ENCODE results near the gene PRMT6.

DNA sequence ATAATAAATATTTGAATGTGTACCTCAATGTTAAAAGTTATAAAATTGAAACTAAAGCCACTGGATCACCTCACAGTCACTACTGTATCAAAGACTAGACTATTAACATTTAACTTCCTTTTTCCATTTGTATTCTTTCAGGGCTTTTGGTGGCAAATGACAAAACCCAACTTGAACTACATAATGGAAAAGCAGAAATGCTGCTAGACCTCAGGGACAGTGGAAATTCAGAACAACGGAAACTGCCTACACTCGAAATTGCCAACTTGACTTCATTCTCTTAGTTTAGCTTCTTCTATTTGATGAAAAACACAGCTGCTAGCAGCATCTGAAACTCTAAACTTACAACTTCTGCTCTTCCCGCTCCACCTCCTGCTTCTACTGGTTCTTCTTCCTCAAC, 49.4 kb downstream of the PRMT6 start:
- TF ChIP-seq, protein P1, sequence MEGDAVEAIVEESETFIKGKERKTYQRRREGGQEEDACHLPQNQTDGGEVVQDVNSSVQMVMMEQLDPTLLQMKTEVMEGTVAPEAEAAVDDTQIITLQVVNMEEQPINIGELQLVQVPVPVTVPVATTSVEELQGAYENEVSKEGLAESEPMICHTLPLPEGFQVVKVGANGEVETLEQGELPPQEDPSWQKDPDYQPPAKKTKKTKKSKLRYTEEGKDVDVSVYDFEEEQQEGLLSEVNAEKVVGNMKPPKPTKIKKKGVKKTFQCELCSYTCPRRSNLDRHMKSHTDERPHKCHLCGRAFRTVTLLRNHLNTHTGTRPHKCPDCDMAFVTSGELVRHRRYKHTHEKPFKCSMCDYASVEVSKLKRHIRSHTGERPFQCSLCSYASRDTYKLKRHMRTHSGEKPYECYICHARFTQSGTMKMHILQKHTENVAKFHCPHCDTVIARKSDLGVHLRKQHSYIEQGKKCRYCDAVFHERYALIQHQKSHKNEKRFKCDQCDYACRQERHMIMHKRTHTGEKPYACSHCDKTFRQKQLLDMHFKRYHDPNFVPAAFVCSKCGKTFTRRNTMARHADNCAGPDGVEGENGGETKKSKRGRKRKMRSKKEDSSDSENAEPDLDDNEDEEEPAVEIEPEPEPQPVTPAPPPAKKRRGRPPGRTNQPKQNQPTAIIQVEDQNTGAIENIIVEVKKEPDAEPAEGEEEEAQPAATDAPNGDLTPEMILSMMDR (IDR thresholded peaks at IDR 0.05) = no peak
- TF ChIP-seq POLR2A (IDR thresholded peaks at IDR 0.05) = no peak
